Stomach (tissue), 4 donors: Measurements from ENCODE around the gene TMPRSS7.

Experiments
- CTCF ChIP-seq, 7 experiments: fragments of 450-650 bp in 4 of 7; fragments of 200-600 bp in 3 of 7; sonication (generic) in 3 of 7; IDR thresholded peaks; one replicate each; pipeline ENCODE4 v1.5.1; 2016 to 2019; ENCODE audit warnings: antibody characterized with exemption in 7 of 7, control low read depth in 2 of 7, mild to moderate bottlenecking in 1 of 7
- EP300 ChIP-seq: sonication (generic); formaldehyde crosslinking; IDR thresholded peaks from one replicate; pipeline ENCODE4 v1.6.1; 2017; ENCODE audit warnings: antibody characterized with exemption

DNA sequence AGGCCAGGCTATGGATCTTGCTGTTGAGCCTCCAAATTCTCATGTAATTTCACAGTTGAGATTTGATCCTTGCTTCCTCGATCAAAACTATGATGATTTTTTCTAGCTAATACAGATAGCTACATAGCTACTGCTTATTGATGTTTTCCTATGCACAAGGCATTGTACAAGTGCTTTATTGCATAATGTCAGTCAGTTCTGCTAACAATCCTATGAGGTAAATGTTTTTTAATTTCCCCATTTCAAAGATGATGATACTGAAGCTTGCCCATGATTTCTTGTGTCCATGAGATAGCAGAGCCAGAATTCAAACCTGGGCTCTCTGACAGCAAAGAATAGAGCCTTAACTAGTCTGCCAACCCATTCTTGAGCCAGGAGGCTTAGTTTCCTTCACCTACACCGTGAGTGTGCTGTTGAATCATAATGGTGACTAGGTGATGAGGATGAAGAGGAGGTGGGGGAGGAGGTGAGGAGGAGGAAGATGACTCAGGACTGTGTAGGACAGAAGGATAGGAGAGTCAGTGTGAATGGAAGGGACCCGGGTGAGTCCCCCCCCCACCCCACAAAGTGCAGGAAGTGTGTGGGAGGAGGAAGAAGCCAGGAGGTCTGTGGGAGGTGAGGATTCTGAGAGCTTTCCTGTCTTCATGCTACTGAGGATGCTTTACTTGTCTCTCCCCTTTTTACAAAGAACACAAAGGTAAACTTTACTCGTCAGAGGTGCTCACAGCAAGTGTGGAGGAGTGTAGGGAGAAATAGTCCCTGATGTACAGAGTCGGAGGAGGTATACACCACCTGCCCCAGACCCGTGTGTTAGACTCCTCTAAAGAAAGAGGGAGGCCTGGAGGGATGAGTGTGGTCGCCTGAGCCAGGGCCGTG lies 32.2 kb upstream of the TMPRSS7 start:
- TF ChIP-seq EP300 (no peak), CTCF (IDR thresholded peaks at IDR 0.05) (no peak)
